ENCODE results near the gene PROC.

DNA sequence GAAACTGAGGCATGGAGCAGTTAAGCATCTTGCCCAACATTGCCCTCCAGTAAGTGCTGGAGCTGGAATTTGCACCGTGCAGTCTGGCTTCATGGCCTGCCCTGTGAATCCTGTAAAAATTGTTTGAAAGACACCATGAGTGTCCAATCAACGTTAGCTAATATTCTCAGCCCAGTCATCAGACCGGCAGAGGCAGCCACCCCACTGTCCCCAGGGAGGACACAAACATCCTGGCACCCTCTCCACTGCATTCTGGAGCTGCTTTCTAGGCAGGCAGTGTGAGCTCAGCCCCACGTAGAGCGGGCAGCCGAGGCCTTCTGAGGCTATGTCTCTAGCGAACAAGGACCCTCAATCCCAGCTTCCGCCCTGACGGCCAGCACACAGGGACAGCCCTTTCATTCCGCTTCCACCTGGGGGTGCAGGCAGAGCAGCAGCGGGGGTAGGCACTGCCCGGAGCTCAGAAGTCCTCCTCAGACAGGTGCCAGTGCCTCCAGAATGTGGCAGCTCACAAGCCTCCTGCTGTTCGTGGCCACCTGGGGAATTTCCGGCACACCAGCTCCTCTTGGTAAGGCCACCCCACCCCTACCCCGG lies 1.3 kb downstream of the PROC start:
- TF ChIP-seq POLR2A (IDR thresholded peaks at IDR 0.05), result no peak
- TF ChIP-seq, protein P1, sequence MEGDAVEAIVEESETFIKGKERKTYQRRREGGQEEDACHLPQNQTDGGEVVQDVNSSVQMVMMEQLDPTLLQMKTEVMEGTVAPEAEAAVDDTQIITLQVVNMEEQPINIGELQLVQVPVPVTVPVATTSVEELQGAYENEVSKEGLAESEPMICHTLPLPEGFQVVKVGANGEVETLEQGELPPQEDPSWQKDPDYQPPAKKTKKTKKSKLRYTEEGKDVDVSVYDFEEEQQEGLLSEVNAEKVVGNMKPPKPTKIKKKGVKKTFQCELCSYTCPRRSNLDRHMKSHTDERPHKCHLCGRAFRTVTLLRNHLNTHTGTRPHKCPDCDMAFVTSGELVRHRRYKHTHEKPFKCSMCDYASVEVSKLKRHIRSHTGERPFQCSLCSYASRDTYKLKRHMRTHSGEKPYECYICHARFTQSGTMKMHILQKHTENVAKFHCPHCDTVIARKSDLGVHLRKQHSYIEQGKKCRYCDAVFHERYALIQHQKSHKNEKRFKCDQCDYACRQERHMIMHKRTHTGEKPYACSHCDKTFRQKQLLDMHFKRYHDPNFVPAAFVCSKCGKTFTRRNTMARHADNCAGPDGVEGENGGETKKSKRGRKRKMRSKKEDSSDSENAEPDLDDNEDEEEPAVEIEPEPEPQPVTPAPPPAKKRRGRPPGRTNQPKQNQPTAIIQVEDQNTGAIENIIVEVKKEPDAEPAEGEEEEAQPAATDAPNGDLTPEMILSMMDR (IDR thresholded peaks at IDR 0.05), result no peak
- no peak for TF ChIP-seq POLR2AphosphoS5 (IDR thresholded peaks at IDR 0.05)
